GM10248 (cell line): ENCODE data around the gene FAM219A.

Experiments
- CTCF ChIA-PET: fragments of 300-600 bp; sonication (Branson Sonifier 250); formaldehyde crosslinking; extraction: SDS; loops from one replicate; lab custom pipeline; 2021; ENCODE audit warnings: antibody characterized with exemption; lab: Yijun Ruan, JAX
- POLR2A ChIA-PET: fragments of 350-650 bp; sonication (Branson Sonifier 250); formaldehyde crosslinking; extraction: SDS; loops from one replicate; lab custom pipeline; 2020; ENCODE audit warnings: antibody characterized with exemption; lab: Yijun Ruan, JAX
- DNase-seq: peaks from one replicate; pipeline ENCODE4 v3.0.0; 2012; ENCODE audit errors: extremely low spot score
- CTCF ChIP-seq: IDR thresholded peaks from 2 replicates; pipeline ENCODE4 v1.5.1; 2012; ENCODE audit warnings: mild to moderate bottlenecking, low read depth; ENCODE audit errors: extremely low read depth, missing control alignments, control extremely low read depth

FAM219A gene

GRCh38 chr9:34399729-34400128 is 58.6 kb downstream of the FAM219A start:
- TF ChIP-seq CTCF: no peak
- DNase-seq: no peak
- POLR2A ChIA-PET: no interaction called here
- CTCF ChIA-PET: interaction anchor here (0.9 to 1.1 kb wide), 2 partner anchors 67 to 148 kb away, joined by 3 read pairs; no protein-coding TSS in a partner anchor

GRCh38 chr9:34398875-34399274 is 59.5 kb downstream of the FAM219A start:
- CTCF ChIA-PET: interaction anchor here (1.1 kb wide), 1 partner anchor 149 kb away, joined by 3 read pairs; no protein-coding TSS in a partner anchor
- no peak for DNase-seq
- TF ChIP-seq CTCF: no peak
- POLR2A ChIA-PET: no interaction called here

- ChIA-PET CTCF (no interaction called here), POLR2A (no interaction called here)
- no peak for DNase-seq
- TF ChIP-seq CTCF: no peak
These were observed 61.8 kb downstream of the FAM219A start for GRCh38 chr9:34396276-34397214.

GRCh38 chr9:34392511-34392910 is 65.9 kb downstream of the FAM219A start:
- DNase-seq: no peak
- ChIA-PET POLR2A (no interaction called here), CTCF (interaction anchor here (0.8 to 2.2 kb wide), 3 partner anchors 10 to 14 kb away, joined by 3 to 17 read pairs (median 9); no protein-coding TSS in a partner anchor)
- TF ChIP-seq CTCF: no peak

- ChIA-PET POLR2A (no interaction called here), CTCF (interaction anchor here (1.2 to 1.7 kb wide), 2 partner anchors 8 to 16 kb away, joined by 5 to 7 read pairs; no protein-coding TSS in a partner anchor)
- DNase-seq: no peak
- TF ChIP-seq CTCF: no peak
These were observed 71.1 kb downstream of the FAM219A start for GRCh38 chr9:34387239-34387638.

GRCh38 chr9:34386656-34387055 is 71.7 kb downstream of the FAM219A start:
- ChIA-PET CTCF (interaction anchor here (1.2 kb wide), 1 partner anchor 17 kb away, joined by 5 read pairs; no protein-coding TSS in a partner anchor), POLR2A (no interaction called here)
- DNase-seq: no peak
- no peak for TF ChIP-seq CTCF
